DLD1 (cell line): Measurements from ENCODE around the gene CC2D1A.

Source experiments
- in situ Hi-C: cut with HindIII; loops from 2 replicates; pipeline ENCODE4 v1.10.0; 2017; ENCODE audit warnings: low sequenced_read_pairs

The CC2D1A gene

DNA sequence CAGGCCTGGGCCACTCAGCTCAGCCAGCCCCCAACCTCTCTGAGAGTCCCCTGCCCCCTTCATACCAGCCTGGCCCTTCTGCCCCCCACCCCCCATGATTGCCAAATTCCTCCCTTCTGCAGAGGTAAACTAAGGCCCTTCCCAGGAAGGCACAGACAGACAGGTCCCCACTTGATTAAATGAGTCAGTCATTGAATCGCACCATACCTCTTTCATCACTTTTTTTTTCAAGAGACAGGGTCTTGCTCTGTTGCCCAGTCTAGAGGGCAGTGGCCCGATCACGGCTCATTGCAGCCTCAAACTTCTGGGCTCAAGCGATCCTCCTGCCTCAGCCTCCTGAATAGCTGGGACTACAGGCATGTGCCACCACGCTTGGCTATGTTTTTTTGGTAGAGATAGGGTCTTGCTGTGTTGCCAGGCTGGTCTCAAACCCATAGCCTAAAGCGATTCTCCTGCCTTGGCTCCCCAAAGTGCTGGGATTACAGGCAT, 26.2 kb downstream of the CC2D1A start:
- in situ Hi-C loops, result no loop called here

DNA sequence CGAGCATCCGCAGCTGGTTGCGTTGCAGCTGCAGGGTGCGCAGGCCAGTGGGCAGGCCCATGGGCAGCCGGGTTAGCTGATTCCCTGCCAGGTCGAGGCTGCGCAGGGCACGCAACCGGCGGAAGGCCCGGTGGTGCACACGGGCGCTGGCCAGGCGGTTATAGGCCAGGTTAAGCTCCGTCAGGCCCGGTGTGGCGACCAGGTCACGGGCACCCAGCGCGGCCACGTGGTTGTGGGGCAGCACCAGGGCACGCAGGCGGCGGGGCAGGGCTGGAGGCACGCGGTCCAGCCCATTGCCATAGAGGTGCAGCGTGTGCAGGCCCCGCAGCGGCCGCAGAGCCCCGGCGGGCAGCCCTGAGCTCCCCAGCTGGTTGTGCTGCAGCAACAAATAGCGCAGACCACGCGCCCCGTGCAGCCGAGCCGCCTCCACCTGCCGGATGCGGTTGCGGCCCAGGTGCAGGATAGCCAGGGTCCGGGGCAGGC, 27.0 kb downstream of the CC2D1A start:
- in situ Hi-C loops, result no loop called here

DNA sequence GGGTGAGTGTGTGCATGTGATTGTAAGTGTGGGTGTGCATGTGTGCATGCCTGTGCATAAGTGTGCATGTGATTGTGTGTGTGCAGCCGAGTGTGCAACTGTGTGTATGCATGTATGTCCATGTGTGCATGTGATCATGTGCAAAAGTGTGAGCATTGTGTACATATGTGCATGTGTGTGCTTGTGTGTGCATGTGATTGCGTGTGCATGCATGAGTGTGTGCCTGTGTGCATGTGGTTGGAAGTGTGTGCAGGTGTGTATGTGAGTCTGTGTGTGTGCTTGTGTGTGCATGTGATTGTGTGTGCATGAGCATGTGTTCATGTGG, 28.7 kb downstream of the CC2D1A start:
- in situ Hi-C loops, result no loop called here

DNA sequence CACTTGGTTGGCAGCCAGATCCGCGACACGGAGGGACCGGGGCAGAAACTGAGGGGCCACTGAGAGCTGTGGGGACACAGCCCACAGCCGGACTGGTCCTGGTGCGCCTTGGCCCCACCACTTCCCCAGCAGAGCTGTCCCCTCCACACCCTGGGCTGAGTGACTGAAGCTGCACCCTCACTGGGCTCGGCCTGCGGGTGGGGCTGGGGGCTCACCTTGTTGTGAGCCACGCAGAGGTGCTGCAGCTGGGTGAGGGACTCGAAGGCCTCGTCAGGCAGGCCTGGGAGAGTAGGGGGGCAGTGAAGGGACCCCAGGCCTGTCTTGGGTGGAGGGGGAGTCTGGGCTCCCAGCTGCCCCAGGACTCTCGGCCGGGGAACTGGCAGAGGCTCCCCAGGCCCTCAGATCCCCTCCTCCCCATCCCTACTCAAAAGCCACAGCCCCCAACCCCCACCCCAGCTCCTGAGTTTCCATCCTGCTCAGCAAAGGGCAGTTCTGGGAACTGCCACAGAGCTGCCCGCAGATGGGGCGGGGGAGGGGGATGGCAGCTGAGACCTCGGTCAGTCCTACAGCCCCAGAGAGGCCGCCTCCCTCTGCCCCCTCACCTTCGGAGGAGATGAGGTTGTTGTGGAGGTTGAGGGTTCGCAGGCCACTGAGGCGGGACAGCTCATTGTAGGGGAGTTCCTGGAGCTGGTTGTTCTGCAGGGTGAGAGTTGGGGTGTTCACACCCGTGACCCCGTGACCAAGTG, 29.9 kb downstream of the CC2D1A start:
- in situ Hi-C loops, result no loop called here

DNA sequence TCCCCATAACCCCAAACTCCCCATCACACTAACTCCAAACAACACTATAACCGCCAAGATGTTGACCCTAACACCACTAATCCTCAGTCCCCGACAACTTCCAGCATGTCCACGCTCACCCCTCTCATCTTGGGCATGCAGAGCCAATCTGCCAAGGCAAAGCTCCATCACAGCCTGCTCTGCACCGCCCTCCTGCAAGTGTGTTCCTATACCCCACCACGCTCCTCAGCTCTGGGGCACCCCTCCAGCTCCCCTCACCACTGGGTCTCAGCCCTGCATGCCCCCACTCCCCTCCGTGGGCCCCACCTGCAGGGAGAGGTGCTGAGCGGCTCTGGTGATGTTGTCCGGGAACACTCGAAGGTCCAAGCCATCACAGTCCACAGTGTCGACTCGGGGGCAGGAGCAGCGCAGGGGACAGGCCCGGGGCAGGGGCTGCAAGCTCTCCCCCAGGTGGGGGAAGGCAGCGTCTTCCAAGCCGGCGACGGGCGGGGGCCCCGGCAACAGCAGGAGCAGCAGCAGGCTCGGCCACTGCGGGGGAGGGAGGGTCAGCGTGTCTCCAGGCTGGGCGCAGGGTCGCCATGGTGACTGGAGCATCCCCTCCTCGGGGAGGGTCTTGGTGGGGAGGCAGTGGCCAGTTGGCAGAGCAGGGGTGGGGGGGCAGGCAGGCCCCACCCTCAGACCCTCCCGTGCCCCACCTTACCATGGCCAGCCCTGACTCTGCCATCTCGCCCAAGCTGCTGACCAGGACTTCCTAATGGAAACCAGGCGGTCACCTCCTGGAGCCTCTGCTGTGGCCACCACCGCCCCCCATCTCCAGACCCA, 31.7 kb downstream of the CC2D1A start:
- in situ Hi-C loops, result no loop called here

DNA sequence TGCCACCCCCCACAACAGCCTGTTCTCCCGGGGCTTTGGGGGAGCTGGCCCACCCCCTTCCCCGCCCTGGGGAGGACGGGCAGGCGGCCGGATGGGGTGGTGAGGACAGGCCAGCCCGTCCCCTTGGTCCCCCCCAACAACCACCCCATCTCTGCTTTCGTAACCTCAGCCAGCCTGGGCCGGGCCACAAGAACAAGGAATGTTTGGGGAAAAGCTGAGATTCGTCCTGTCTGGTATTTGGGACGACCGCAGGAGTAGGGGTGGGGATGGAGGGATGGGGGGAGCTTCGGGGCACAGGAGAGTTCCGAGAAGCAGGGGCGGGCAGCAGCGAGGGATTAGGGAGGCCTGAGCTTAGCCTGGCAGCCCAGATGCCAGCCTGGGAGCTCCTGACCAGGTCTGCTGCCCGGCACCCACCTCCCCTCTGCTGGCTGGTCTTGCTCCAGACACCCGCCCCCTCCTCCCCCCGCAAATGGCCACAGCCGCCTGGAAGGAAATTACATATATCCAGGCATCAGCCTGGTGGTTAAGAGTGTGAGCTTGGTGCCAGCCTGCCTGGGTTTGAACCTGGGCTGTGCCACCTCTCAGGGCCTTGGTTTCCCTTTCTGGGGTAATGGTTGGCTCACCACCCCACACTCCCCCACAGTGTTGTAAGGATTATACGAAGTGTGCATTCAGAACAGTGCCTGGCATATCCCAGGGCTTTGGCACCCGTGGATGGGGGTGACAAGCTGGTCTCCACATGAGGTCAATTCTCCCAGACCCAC, 32.5 kb downstream of the CC2D1A start, which contains the start of gene PODNL1:
Gene PODNL1, minus strand, starts transcription at position 117 of the 764 bp plus-strand sequence. CDS start 236 bp downstream, outside the sequence.
- in situ Hi-C loops, result no loop called here

DNA sequence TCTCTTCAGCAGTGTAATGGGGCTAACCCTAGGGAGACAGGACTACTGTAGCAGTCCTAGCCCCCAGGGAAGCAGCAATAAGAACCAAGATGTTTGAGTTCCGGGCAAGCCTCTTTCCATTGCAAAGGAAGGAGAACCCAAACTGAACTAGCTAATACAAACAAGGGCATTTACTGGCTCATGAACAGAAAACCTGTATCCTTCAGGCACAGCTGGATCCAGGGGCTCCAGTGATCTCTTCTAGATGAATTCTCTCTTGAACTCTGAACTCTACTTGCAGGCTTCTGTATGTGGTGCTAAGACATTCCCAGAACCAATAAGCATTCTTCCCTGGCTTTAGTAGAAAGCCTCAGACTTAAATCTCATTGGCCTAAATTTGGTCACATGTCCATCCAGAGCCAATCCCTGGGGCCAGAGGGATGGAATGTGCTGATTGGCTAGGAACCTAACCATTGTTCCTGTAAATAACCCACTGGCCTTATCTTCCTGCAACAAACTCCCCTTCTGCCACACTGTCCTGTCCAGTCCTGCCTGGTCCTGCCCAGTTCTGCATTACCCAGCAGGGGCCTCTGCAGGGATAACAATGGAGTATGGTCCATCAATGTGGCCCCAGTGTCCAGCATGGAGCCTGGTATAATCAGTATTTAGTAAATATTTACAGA, 36.2 kb downstream of the CC2D1A start:
- in situ Hi-C loops, result no loop called here

DNA sequence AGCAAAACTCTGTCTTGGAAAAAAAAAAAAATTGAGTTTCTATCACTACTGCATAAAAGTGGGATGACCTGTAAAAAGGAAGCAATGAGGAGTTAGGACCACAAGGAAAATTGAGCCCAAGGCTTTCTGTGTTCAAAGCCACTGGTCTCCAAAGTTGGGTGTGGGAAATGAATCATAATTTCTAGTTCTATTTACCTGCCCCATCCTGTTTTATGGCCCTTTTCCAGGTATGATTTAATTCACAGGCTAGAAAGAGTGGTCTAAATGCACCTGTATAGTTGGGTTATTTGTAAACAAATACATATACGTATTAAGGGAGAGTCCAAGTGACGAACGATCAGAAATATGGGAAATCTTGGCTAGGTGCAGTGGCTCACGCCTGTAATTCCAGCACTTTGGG, 40.4 kb downstream of the CC2D1A start:
- in situ Hi-C loops, result no loop called here

DNA sequence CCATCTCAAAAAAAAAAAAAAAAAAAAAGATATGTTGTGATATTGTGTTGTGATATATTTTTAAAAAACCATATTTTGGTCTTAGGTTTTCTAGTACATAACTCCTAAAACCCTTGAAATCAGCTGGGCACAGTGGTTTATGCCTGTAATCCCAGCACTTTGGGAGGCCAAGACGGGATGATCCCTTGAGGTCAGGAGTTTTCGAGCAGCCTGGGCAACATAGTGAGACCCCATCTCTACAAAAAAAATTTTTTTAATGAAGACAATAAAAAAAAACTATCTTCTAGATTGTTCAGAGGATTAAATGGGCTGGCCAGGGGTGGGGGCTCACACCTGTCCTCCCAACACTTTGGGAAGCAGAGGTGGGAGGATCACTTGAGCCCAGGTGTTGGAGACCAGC, 45.0 kb downstream of the CC2D1A start:
- in situ Hi-C loops, result no loop called here

DNA sequence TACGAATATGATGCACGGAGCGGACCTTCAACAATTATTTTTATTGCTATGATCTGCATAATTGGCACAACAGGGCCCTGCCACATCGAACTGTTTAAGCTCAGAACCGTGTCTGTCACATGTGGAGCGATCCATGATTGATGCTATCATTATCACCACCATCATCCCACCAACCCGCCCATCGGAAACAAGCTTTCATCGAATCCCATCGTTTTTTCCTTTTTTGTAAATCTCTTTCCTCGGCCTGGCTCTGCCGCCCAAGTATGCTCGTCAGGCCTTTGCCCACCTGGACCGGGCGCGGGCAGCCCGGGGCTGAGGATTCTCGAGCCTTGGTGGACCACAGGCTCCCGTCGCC, 45.8 kb downstream of the CC2D1A start:
- in situ Hi-C loops, result no loop called here

DNA sequence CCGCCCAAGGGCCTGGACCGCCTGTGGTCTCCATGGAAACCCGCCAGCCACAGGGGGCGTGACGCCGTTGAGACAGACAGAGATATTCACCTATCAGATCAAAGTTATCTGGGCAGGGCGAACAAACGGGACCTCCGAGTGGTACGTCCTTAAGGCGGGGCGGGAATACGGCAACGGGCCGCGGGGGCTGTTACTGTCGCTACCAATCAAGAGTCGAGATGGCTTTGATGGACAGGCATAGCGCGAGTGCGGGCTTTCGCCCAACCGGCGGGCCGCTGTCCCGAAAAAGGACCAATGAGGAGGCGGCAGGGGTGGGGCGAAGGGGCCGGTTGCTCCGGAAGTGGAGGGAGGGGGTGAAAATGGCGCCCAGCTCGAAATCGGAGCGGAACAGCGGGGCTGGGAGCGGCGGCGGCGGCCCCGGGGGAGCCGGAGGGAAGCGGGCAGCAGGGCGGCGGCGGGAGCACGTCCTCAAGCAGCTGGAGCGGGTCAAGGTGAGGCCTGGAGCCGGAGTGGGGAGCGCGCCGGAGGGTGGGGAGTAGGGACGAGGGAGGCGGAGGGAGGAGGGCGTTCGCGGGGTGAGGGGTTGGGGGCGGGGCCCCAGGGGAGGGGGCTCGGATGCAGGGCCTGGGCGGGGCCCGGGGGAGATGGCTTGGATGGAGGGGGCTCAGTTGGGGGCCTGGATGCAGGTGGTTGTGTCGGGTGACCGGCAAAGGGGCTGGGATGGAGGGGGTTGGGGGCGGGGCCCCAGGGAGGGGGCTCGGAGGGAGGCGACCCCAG, 46.3 kb downstream of the CC2D1A start, which contains the start of gene DCAF15:
Gene DCAF15, plus strand, starts transcription at position 356 of the 777 bp plus-strand sequence. Its CDS starts 4 bp downstream, at position 360.
- in situ Hi-C loops, result no loop called here

DNA sequence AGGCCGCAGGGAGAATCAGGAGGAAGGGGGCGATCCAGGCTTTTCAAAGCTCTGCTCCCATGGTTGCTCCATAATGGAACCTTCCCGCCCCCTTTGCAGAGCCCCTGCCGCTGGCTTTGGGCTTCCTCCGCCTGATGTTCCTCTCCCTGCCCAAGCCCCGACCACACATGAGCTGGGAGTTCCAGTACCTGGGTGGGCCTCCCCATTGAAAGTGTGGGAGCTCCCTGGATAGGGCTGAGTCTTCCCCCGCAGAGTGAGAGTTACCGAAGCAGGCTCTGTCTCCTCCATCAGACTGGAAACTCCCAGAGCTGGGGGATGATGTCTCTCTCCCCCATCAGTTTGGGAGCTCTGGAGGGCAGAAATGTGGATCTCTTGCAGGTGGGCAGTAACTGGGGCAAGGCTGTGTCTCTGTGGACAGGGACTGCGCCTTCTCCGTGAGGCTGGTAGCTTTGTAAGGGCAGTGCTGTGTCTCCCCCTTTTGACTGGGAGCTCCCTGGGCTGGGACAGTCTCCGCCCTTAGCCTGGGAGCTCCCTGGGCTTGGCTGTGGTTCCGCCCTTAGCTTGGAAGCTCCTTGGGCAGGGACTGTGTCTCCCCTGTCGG, 47.0 kb downstream of the CC2D1A start:
- in situ Hi-C loops, result no loop called here

DNA sequence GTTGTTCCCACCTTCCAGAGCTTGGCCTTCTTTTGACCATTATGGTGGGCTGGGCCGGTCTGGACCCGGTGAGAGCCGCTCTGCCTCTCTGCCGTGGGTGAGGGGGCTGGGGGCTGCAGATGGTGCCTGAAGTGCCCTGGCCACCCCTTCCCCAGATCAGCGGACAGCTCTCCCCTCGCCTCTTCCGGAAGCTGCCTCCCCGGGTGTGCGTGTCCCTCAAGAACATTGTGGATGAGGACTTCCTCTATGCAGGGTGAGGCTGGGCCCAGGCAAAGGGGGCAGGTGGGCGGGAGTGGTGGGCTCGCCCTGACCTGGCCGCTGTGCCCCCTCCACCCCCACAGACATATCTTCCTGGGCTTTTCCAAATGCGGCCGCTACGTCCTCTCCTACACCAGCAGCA, 48.2 kb downstream of the CC2D1A start:
- in situ Hi-C loops, result no loop called here

DNA sequence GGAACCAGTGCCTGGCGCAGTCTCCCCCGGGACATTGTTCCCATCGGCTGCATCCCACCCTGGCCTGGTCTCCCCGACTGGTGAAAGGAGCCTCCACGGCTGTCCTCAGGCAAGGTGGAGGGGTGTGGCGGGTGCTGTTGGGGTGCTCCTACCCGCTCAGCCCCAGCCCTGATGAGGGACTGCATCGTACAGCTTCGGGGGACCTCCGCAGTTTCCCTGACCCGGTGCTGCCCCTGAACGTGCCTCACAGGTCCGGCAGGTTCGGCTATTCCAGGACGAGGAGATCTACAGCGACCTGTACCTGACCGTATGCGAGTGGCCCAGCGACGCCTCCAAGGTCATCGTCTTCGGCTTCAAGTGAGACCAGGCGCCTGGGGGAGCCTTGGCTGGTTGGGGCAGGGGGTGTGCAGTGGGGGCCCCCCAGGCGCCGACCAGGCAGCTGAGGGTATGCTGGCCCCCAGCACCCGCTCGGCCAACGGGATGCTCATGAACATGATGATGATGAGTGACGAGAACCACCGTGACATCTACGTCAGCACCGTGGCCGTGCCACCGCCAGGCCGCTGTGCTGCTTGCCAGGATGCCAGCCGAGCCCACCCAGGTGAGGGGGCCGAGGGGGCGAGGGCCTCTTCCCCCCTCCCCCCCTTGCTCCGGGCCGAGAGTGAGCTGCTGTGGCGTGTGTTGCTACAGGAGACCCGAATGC, 49.8 kb downstream of the CC2D1A start:
- in situ Hi-C loops, result no loop called here

DNA sequence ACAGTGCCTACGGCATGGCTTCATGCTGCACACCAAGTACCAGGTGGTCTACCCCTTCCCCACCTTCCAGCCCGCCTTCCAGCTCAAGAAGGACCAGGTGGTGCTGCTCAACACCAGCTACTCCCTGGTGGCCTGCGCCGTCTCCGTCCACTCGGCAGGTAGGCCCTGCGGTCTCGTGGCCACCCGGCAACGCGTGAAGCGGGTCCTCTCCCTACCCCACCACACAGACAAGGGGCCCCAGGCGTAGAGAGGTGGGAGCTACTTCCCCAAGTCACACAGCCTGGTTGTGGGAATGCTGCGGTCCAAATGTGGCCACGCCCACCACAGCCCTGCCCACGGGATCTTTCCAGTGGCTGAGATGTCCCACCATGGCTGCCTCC, 50.4 kb downstream of the CC2D1A start:
- in situ Hi-C loops, result no loop called here

DNA sequence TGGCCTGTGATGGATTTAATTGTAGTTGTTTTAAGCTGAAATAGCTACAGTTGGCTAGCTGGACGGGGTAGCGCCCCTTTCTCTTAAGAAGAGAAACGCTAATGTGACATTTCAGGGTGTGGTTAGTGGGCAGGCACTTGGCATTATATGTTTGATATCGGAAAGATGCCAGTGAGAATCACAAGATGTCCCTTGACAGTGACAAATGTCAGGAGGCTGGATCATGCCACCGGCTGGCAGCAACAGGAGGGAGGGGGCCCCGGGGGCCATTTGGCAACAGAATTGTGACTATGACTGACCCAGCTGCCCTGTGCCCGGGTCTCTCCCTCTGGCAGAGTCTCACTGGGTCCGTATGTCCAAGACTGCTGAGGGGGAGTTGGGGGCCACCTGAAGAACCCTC, 51.0 kb downstream of the CC2D1A start:
- in situ Hi-C loops, result no loop called here

DNA sequence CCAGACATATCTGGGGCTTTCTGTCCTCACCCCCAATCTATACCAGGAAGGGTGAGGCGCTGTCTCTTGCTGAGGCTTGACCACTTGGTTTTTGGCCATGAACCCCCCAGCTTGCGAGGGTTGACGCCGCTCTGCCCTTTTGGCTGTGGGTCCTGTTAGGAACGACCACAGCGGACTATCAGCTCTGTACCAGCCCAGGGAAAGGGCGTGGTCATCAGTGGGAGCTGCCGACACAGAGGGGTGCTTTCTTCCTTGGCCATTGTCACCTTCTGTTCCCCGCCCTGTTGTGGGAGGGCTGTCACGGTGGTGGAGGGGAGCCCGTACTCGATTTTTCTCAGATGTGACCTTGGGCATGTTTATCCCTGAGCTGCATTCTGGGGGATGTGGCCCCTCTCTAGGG, 52.0 kb downstream of the CC2D1A start:
- in situ Hi-C loops, result no loop called here

DNA sequence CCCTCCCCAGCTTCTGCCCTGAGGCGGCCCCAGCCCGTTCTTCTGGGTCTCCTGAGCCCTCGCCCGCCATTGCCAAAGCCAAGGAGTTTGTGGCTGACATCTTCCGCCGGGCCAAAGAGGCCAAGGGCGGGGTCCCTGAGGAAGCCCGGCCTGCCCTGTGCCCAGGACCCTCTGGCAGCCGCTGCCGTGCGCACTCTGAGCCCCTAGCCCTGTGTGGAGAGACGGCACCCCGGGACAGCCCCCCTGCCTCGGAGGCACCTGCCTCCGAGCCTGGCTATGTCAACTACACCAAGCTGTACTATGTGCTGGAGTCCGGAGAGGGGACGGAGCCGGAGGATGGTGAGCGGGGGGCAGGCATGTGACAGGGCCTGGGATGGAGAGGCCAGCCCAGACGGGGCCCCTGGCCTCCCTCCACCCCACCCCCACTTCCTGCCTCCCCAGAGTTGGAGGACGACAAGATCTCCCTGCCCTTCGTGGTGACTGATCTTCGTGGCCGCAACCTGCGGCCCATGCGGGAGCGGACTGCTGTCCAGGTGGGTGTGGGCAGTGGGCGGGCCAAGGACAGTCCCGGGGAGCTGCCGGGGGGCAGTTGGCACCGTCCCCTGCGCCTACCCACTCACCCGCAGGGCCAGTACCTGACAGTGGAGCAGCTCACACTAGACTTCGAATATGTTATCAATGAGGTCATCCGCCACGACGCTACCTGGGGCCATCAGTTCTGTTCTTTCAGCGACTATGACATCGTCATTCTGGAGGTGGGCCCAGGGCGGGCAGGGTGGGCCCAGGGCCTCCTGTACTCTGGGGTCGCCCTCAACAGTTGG, 53.4 kb downstream of the CC2D1A start:
- in situ Hi-C loops, result no loop called here
